Cardiac muscle cell (in vitro differentiated cells and primary cell): Measurements from ENCODE around the gene CCNE1. TPM values are rescaled to one million over a fixed set of nuclear protein-coding genes. Genes with fewer than 3 reads are reported as not detected.

ENCODE experiments used
- DNase-seq, 2 donors: peaks; one replicate each; pipeline versions ENCODE4 v3.0.0 to v3.0.0-alpha.2; 2010 to 2017; ENCODE audit warnings: low read depth in 1 of 2, low spot score in 1 of 2
- H3K27ac ChIP-seq: fragments of 200-600 bp; sonication (generic); 2 replicates; pipeline ENCODE4 v1.5.1; 2016
- H3K27me3 ChIP-seq: fragments of 200-600 bp; sonication (generic); 2 replicates; pipeline ENCODE4 v1.6.0; 2016; ENCODE audit warnings: control low read depth
- H3K36me3 ChIP-seq: fragments of 200-600 bp; sonication (generic); 2 replicates; pipeline ENCODE4 v1.5.1; 2016; ENCODE audit warnings: control low read depth
- H3K4me1 ChIP-seq: fragments of 200-600 bp; sonication (generic); 2 replicates; pipeline ENCODE4 v1.8.1; 2017; ENCODE audit warnings: low read depth, mild to moderate bottlenecking, mixed run types
- H3K4me3 ChIP-seq: fragments of 200-600 bp; sonication (generic); 2 replicates; pipeline ENCODE4 v1.5.1; 2016; ENCODE audit warnings: mild to moderate bottlenecking
- H3K9me3 ChIP-seq: fragments of 200-600 bp; sonication (generic); 2 replicates; pipeline ENCODE4 v1.5.1; 2017; ENCODE audit warnings: low read depth, mild to moderate bottlenecking, control low read depth
- polyA plus RNA-seq: library from polyadenylated mRNA; unstranded; fragments of >200 nt; fragmentation: Nextera tagmentation; extraction: Ambion mirVana; gene quantifications from 2 replicates; pipeline ENCODE4 v1.2.1, GENCODE V29; 2016
- total RNA-seq: library from RNA; depleted of rRNA; stranded (reverse); fragments of >200 nt; gene quantifications from 2 replicates; pipeline ENCODE4 v1.2.3, GENCODE V29; 2016
- TF ChIP-seq, protein P1 (sequence below): IDR thresholded peaks from 2 replicates; pipeline ENCODE4 v1.5.1; 2012; ENCODE audit warnings: low read depth, mild to moderate bottlenecking, low read length

The CCNE1 gene
- total and polyA plus RNA-seq, 2 experiments from 2014 or later, result 15.9 to 21.8 TPM

DNA sequence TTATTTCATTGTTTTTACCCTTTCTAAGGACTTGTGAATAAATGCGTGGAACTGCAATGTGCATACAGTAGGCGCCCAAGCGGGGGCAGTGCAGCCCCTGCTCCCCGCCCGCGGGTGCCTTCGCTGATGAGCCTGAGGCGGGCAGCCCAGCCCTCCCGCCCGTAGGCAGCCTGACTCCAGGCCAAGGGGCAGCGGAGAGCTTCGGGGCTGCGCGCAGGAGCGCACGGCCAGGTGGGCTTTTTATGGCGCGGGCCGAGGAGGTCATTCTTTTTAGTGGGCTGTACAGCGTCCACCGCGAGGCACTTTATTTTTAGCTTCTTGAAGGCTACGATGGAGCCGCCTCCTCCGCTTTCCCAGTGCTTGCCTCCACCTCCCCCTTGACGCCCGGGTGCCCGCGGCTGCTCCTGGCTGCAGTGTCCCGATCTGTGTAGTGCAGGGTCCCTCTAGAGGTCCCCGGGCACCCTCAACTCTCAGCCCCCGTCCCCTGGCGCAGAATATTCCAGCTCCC, 60.5 kb downstream of the CCNE1 start:
- H3K36me3 ChIP-seq, result no peaks in the 10 kb centered on the region
- no peak overlapping the region for H3K4me3 ChIP-seq
- peaks cover 13% of the 10 kb centered on the region for H3K4me1 ChIP-seq
- H3K9me3 ChIP-seq, result no peaks in the 10 kb centered on the region
- TF ChIP-seq, protein P1, sequence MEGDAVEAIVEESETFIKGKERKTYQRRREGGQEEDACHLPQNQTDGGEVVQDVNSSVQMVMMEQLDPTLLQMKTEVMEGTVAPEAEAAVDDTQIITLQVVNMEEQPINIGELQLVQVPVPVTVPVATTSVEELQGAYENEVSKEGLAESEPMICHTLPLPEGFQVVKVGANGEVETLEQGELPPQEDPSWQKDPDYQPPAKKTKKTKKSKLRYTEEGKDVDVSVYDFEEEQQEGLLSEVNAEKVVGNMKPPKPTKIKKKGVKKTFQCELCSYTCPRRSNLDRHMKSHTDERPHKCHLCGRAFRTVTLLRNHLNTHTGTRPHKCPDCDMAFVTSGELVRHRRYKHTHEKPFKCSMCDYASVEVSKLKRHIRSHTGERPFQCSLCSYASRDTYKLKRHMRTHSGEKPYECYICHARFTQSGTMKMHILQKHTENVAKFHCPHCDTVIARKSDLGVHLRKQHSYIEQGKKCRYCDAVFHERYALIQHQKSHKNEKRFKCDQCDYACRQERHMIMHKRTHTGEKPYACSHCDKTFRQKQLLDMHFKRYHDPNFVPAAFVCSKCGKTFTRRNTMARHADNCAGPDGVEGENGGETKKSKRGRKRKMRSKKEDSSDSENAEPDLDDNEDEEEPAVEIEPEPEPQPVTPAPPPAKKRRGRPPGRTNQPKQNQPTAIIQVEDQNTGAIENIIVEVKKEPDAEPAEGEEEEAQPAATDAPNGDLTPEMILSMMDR, result peak; percentile 27
- H3K27me3 ChIP-seq, result peaks cover 7% of the 10 kb centered on the region
- DNase-seq, result peak; percentile 33 to 47
- no peak overlapping the region for H3K27ac ChIP-seq

DNA sequence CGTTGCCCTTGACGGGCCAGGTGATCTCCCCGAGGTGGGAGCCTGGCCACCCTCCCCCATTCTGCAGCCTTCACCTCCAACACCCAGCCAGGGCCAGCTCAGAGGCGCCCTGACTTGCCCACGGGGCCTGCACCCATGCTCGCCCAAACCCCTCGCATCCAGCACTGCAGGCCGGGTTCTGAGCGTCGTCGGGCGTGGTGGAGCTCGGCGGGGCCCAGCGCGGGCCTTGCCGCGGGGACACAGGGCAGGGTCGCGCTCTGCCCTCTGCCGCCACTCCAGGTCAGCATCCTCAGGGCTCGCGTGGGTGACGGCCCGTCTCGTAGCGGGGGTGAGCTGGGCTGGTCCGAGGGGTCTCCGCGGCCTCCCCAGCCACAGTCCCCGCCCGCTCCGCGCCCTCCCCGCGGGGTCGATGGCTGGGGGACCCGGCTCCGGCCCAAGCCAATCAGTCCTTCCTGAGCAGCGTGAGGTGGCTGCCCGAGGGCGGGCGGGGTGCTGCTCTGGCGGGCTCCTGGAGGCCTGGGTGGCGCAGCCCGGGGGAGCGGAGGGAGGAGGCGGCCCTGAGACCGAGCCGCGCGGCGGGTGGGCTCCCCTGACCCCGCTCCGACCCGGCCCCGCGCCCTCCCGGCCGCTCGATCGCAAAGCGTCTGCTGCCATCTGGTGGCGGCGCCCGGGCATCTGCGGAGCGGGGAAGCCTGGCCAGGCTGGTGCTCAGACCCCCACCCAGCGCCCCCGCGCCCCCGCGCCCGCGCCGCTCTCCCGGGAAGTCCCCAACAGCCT, 61.4 kb downstream of the CCNE1 start:
- H3K4me3 ChIP-seq, result peak overlapping the region; percentile 47
- TF ChIP-seq, protein P1, result peak; percentile 57
- DNase-seq, result peak; percentile 34 to 77

More for the DNA sequence above, 61.4 kb downstream of the CCNE1 start:
- Histone ChIP-seq H3K36me3 (no peaks in the 10 kb centered on the region), H3K9me3 (no peaks in the 10 kb centered on the region), H3K27me3 (peaks cover 7% of the 10 kb centered on the region), H3K27ac (no peak overlapping the region), H3K4me1 (peaks cover 13% of the 10 kb centered on the region)

Other genes with a start within 250 kb of the CCNE1 start
- 32.0 and 60.6 TPM in 2 replicates for gene POP4, start 205.7 kb upstream of the CCNE1 start, total RNA-seq
- 86.7 and 89.7 TPM in 2 replicates for gene POP4, start 205.7 kb upstream of the CCNE1 start, polyA plus RNA-seq
- 3.0 and 3.1 TPM in 2 replicates for gene PLEKHF1, start 146.5 kb upstream of the CCNE1 start, total RNA-seq
- 0.96 and 2.3 TPM in 2 replicates for gene PLEKHF1, start 146.5 kb upstream of the CCNE1 start, polyA plus RNA-seq
- gene C19orf12, start 96.7 kb upstream of the CCNE1 start, total RNA-seq, result 46.2 and 61.4 TPM in 2 replicates
- gene C19orf12, start 96.7 kb upstream of the CCNE1 start, polyA plus RNA-seq, result 46.2 and 54.7 TPM in 2 replicates
- gene URI1, start 130.2 kb downstream of the CCNE1 start, total RNA-seq, result 36.3 and 49.9 TPM in 2 replicates
- gene URI1, start 130.2 kb downstream of the CCNE1 start, polyA plus RNA-seq, result 49.7 and 63.7 TPM in 2 replicates